Endothelial cell of umbilical vein (primary cell): Measurements from ENCODE around the gene ACER1. TPM values are rescaled to one million over a fixed set of nuclear protein-coding genes. Genes with fewer than 3 reads are reported as not detected.

ENCODE experiments used
- BruUV-seq: library from RNA; stranded (reverse); fragments of 400-500 nt; replicated peaks from 2 replicates; lab custom pipeline; 2021; lab: Mats Ljungman, UMichigan
- CTCF ChIA-PET: fragments of 300-600, 350-600 bp; sonication (Branson Sonifier 250); formaldehyde crosslinking; loops from one replicate; lab custom pipeline; 2021; ENCODE audit warnings: antibody characterized with exemption, inconsistent platforms; lab: Charles Lee
- POLR2A ChIA-PET: fragments of 300-600, 350-600 bp; sonication (Branson Sonifier 250); formaldehyde crosslinking; loops from one replicate; lab custom pipeline; 2021; ENCODE audit warnings: antibody characterized with exemption, inconsistent platforms; lab: Charles Lee
- DNase-seq: peaks from one replicate; pipeline ENCODE4 v3.0.0-alpha.2; 2011; ENCODE audit warnings: low read depth, low spot score
- FAIRE-seq: peaks from 2 replicates; lab custom pipeline; 2011; peaks lifted over from hg19 to GRCh38; lab: Jason Lieb, UNC
- H2AFZ ChIP-seq: 2 replicates; pipeline ENCODE4 v1.6.0; 2012; ENCODE audit warnings: low read depth, low read length, control low read depth, inconsistent platforms
- H3K27ac ChIP-seq: 2 replicates; pipeline ENCODE4 v1.5.1; 2011; ENCODE audit warnings: low read depth, mild to moderate bottlenecking, control low read depth, low read length, moderate library complexity; ENCODE audit not compliant: insufficient read depth
- H3K27me3 ChIP-seq, 2 experiments: 2 replicates each; pipeline versions ENCODE4 v1.6.0 to v1.6.1; 2011; ENCODE audit warnings: low read length in 2 of 2, mixed read lengths in 1 of 2; ENCODE audit not compliant: control insufficient read depth in 2 of 2, insufficient read depth in 2 of 2
- H3K36me3 ChIP-seq, 2 experiments: 2 replicates in 1 of 2; 3 replicates in 1 of 2; pipeline ENCODE4 v1.5.1; 2011; ENCODE audit warnings: low read length in 2 of 2, mild to moderate bottlenecking in 1 of 2, moderate library complexity in 1 of 2; ENCODE audit not compliant: control insufficient read depth in 2 of 2, insufficient read depth in 2 of 2; ENCODE audit errors: extremely low read depth in 1 of 2
- H3K4me1 ChIP-seq: 3 replicates; pipeline ENCODE4 v1.5.1; 2011; ENCODE audit warnings: mild to moderate bottlenecking, low read length; ENCODE audit not compliant: control insufficient read depth, insufficient read depth; ENCODE audit errors: extremely low read depth
- H3K4me2 ChIP-seq: 2 replicates; pipeline ENCODE4 v1.6.1; 2011; ENCODE audit warnings: low read length, control low read depth, mixed read lengths; ENCODE audit not compliant: insufficient read depth
- H3K4me3 ChIP-seq, 3 experiments: fragments of 200-600 bp in 1 of 3; sonication (generic), shearing (Covaris generic) in 1 of 3; replicated peaks in 1 of 3; 2 replicates each; pipeline ENCODE4 v1.5.1; 2011 to 2016; ENCODE audit warnings: control low read depth in 3 of 3, low read length in 3 of 3, mild to moderate bottlenecking in 2 of 3, inconsistent platforms in 1 of 3, low read depth in 1 of 3, moderate library complexity in 1 of 3; ENCODE audit not compliant: insufficient read depth in 1 of 3
- H3K79me2 ChIP-seq: 2 replicates; pipeline ENCODE4 v1.6.0; 2012; ENCODE audit warnings: low read length, inconsistent platforms; ENCODE audit not compliant: control insufficient read depth, insufficient read depth
- H3K9ac ChIP-seq: replicated peaks from 2 replicates; pipeline ENCODE3; 2011; ENCODE audit warnings: low read length, control low read depth; ENCODE audit not compliant: insufficient read depth; ENCODE audit errors: extremely low read depth
- H3K9me1 ChIP-seq: replicated peaks from 3 replicates; pipeline ENCODE4 v1.6.0; 2011; ENCODE audit warnings: mild to moderate bottlenecking, low read length; ENCODE audit not compliant: control insufficient read depth, insufficient read depth; ENCODE audit errors: extremely low read depth
- H3K9me3 ChIP-seq: replicated peaks from 2 replicates; pipeline ENCODE4 v1.5.1; 2012; ENCODE audit warnings: low read length, inconsistent platforms; ENCODE audit not compliant: control insufficient read depth, insufficient read depth
- H4K20me1 ChIP-seq: replicated peaks from 2 replicates; pipeline ENCODE3; 2011; ENCODE audit warnings: mild to moderate bottlenecking, low read length; ENCODE audit not compliant: control insufficient read depth, insufficient read depth; ENCODE audit errors: extremely low read depth
- EZH2 ChIP-seq: IDR thresholded peaks from 2 replicates; pipeline ENCODE4 v1.6.1; 2012; ENCODE audit warnings: borderline replicate concordance, low read depth, mild to moderate bottlenecking, moderate library complexity, low read length, inconsistent platforms; ENCODE audit not compliant: severe bottlenecking
- FOS ChIP-seq: IDR thresholded peaks from 2 replicates; pipeline ENCODE4 v1.6.1; 2011; ENCODE audit warnings: mild to moderate bottlenecking, low read length, moderate library complexity, borderline replicate concordance; ENCODE audit not compliant: insufficient read depth
- GATA2 ChIP-seq: IDR thresholded peaks from 2 replicates; pipeline ENCODE4 v1.7.0; 2011; ENCODE audit warnings: low read depth, mild to moderate bottlenecking, moderate library complexity, mixed read lengths, low read length; ENCODE audit not compliant: insufficient read length, insufficient read depth
- JUN ChIP-seq: IDR thresholded peaks from 2 replicates; pipeline ENCODE4 v1.6.1; 2011; ENCODE audit warnings: borderline replicate concordance, low read depth; ENCODE audit not compliant: insufficient read length, insufficient read depth
- MYC ChIP-seq: IDR thresholded peaks from one replicate; pipeline ENCODE4 v1.6.1; 2011; ENCODE audit warnings: mild to moderate bottlenecking, low read depth, low read length
- POLR2A ChIP-seq: IDR thresholded peaks from 2 replicates; pipeline ENCODE4 v1.6.1; 2012; ENCODE audit warnings: low read depth, mild to moderate bottlenecking, control low read depth, low read length
- POLR2AphosphoS5 ChIP-seq: IDR thresholded peaks from 2 replicates; pipeline ENCODE4 v1.6.1; 2012; ENCODE audit warnings: low read depth, mild to moderate bottlenecking, control low read depth, low read length, moderate library complexity; ENCODE audit not compliant: insufficient read depth
- dilution Hi-C: fragments of 300-500 bp; cut with MboI; formaldehyde crosslinking; loops from one replicate; pipeline ENCODE4 v1.15.0; 2019; ENCODE audit warnings: low sequenced_read_pairs; ENCODE audit not compliant: extremely low pct_ligation_motif_present
- intact Hi-C: fragments of 100-400 bp; cut with micrococcal nuclease; formaldehyde crosslinking; loops from one replicate; pipeline ENCODE4 v1.10.0; 2022
- polyA plus RNA-seq, 4 experiments: library from polyadenylated mRNA; depleted of rRNA in 3 of 4; stranded (reverse) in 3 of 4; unstranded in 1 of 4; fragments of >200 nt; gene quantifications; 2 replicates each; pipeline versions ENCODE4 v1.2.1 to v1.2.3, GENCODE V29; 2011 to 2012; ENCODE audit warnings: missing spikeins in 1 of 4
- total RNA-seq: library from RNA; stranded (reverse); gene quantifications from 2 replicates; pipeline ENCODE4 v1.2.3, GENCODE V29; 2021
- TF ChIP-seq, protein P1 (sequence below), 2 donors: IDR thresholded peaks; 1 replicate in 1 of 2; 2 replicates in 1 of 2; pipeline ENCODE4 v1.5.1; 2011; ENCODE audit warnings: low read length in 2 of 2, mild to moderate bottlenecking in 2 of 2, moderate library complexity in 2 of 2, control low read depth in 1 of 2, inconsistent platforms in 1 of 2, low read depth in 1 of 2; ENCODE audit not compliant: insufficient read depth in 1 of 2; ENCODE audit errors: extremely low read depth in 1 of 2
- TF ChIP-seq, protein P2 (sequence below): IDR thresholded peaks from 2 replicates; pipeline ENCODE4 v1.6.1; 2011; ENCODE audit not compliant: insufficient read depth, insufficient read length

The ACER1 gene
- total and polyA plus RNA-seq, 2 donors (not counting 3 experiments of a cell fraction or from before 2014, with no cell fraction given): 0.04 TPM; not detected in 1

DNA sequence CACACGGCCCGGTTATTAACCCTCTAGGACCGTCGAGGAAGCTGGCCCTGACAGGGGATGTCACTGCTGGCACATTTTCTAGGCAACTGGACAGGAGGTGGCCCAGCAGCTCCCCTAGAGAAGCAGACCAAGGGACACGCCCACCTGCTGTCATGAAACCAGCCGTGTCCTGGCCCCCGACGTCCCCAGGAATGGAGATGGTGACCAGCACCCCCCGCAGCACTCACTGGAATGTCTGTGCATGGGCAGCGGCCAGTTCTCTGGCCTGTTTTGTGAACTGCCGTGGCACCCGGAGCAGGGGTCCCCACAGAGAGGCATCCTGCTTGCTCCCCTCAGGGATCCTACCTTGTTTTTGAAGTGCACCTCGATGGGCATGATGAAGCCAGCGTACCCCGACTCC is 71.5 kb downstream of the ACER1 start:
- CTCF ChIA-PET: interaction anchor here (0.6 to 3.9 kb wide), 6 partner anchors 10 to 200 kb away, joined by 3 to 34 read pairs (median 7); no protein-coding TSS in a partner anchor
- no peaks in the 10 kb centered on the region for H3K4me1 ChIP-seq
- no peak overlapping the region for H3K4me3 ChIP-seq
- no peaks in the 10 kb centered on the region for H3K27me3 ChIP-seq
- no peak overlapping the region for H3K4me2 ChIP-seq
- intact Hi-C loops (loop anchor here (1.0 kb wide), 2 partner anchors 18 to 44 kb away; no protein-coding TSS in a partner anchor), dilution Hi-C loops (no loop called here)
- no peak overlapping the region for H3K9ac ChIP-seq
- H3K36me3 ChIP-seq: peaks cover 0 to 34% of the 10 kb centered on the region in 2 experiments
- POLR2A ChIA-PET: no interaction called here
- TF ChIP-seq EZH2 (no peak), JUN (no peak), MYC (no peak), GATA2 (no peak), POLR2AphosphoS5 (no peak), FOS (no peak), POLR2A (no peak)
- TF ChIP-seq, protein P1, sequence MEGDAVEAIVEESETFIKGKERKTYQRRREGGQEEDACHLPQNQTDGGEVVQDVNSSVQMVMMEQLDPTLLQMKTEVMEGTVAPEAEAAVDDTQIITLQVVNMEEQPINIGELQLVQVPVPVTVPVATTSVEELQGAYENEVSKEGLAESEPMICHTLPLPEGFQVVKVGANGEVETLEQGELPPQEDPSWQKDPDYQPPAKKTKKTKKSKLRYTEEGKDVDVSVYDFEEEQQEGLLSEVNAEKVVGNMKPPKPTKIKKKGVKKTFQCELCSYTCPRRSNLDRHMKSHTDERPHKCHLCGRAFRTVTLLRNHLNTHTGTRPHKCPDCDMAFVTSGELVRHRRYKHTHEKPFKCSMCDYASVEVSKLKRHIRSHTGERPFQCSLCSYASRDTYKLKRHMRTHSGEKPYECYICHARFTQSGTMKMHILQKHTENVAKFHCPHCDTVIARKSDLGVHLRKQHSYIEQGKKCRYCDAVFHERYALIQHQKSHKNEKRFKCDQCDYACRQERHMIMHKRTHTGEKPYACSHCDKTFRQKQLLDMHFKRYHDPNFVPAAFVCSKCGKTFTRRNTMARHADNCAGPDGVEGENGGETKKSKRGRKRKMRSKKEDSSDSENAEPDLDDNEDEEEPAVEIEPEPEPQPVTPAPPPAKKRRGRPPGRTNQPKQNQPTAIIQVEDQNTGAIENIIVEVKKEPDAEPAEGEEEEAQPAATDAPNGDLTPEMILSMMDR (IDR thresholded peaks at IDR 0.05; ENCODE audit: extremely low read depth in 1 of 2, insufficient read depth in 1 of 2, low read depth in 1 of 2, low read length in 2 of 2): no peak
- TF ChIP-seq, protein P2, sequence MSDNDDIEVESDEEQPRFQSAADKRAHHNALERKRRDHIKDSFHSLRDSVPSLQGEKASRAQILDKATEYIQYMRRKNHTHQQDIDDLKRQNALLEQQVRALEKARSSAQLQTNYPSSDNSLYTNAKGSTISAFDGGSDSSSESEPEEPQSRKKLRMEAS: no peak
- no peaks in the 10 kb centered on the region for H3K9me1 ChIP-seq
- no peak overlapping the region for H3K27ac ChIP-seq
- FAIRE-seq: no peak
- H3K9me3 ChIP-seq: no peaks in the 10 kb centered on the region
- H3K79me2 ChIP-seq: peaks cover 56% of the 10 kb centered on the region
- no peak for DNase-seq
- no TSS peak for BruUV-seq
- H2AFZ ChIP-seq: no peak overlapping the region
- no peaks in the 10 kb centered on the region for H4K20me1 ChIP-seq
